Islet precursor cell (in vitro differentiated cells): Measurements from ENCODE around the gene KCNG2.

Experiments used
- DNase-seq: peaks from one replicate; pipeline ENCODE4 v3.0.0-alpha.2; 2018

The KCNG2 gene

GRCh38 chr18:79927607-79928562, 130.1 kb downstream of the KCNG2 start:
- peak; percentile 46 for DNase-seq

- DNase-seq = peak; percentile 20
These were observed 130.8 kb downstream of the KCNG2 start for GRCh38 chr18:79928563-79928960.

GRCh38 chr18:79930020-79930642, 132.4 kb downstream of the KCNG2 start:
- no peak for DNase-seq

GRCh38 chr18:79931475-79931874, 133.7 kb downstream of the KCNG2 start:
- peak; percentile 19 for DNase-seq

GRCh38 chr18:79932907-79933306, 135.2 kb downstream of the KCNG2 start:
- no peak for DNase-seq

- DNase-seq = peak; percentile 71
These were observed 136.0 kb downstream of the KCNG2 start for GRCh38 chr18:79933765-79934164.

GRCh38 chr18:79934311-79935097, 136.8 kb downstream of the KCNG2 start:
- peak; percentile 56 for DNase-seq

- DNase-seq = peak; percentile 22
These were observed 137.4 kb downstream of the KCNG2 start for GRCh38 chr18:79935098-79935480.

- peak; percentile 22 for DNase-seq
These were observed 137.8 kb downstream of the KCNG2 start for GRCh38 chr18:79935499-79935898.

GRCh38 chr18:79935925-79936324, 138.2 kb downstream of the KCNG2 start:
- DNase-seq = peak; percentile 19

GRCh38 chr18:79936641-79937040, 138.9 kb downstream of the KCNG2 start:
- DNase-seq = peak; percentile 34

- peak; percentile 36 for DNase-seq
These were observed 139.5 kb downstream of the KCNG2 start for GRCh38 chr18:79937103-79937860.

- DNase-seq = peak; percentile 20
These were observed 140.5 kb downstream of the KCNG2 start for GRCh38 chr18:79938196-79938595.

GRCh38 chr18:79939096-79939495, 141.4 kb downstream of the KCNG2 start:
- DNase-seq = no peak

- DNase-seq = peak; percentile 19
These were observed 142.5 kb downstream of the KCNG2 start for GRCh38 chr18:79940126-79940813.

- peak; percentile 43 for DNase-seq
These were observed 143.2 kb downstream of the KCNG2 start for GRCh38 chr18:79940814-79941472.

GRCh38 chr18:79941473-79942119, 143.9 kb downstream of the KCNG2 start:
- peak; percentile 39 for DNase-seq

- no peak for DNase-seq
These were observed 144.5 kb downstream of the KCNG2 start for GRCh38 chr18:79942211-79942610.

- DNase-seq = peak; percentile 41
These were observed 145.3 kb downstream of the KCNG2 start for GRCh38 chr18:79942786-79943607.

- peak; percentile 49 for DNase-seq
These were observed 145.9 kb downstream of the KCNG2 start for GRCh38 chr18:79943608-79944125.
